ENCODE data around the gene ENTPD2.

ENTPD2 gene

DNA sequence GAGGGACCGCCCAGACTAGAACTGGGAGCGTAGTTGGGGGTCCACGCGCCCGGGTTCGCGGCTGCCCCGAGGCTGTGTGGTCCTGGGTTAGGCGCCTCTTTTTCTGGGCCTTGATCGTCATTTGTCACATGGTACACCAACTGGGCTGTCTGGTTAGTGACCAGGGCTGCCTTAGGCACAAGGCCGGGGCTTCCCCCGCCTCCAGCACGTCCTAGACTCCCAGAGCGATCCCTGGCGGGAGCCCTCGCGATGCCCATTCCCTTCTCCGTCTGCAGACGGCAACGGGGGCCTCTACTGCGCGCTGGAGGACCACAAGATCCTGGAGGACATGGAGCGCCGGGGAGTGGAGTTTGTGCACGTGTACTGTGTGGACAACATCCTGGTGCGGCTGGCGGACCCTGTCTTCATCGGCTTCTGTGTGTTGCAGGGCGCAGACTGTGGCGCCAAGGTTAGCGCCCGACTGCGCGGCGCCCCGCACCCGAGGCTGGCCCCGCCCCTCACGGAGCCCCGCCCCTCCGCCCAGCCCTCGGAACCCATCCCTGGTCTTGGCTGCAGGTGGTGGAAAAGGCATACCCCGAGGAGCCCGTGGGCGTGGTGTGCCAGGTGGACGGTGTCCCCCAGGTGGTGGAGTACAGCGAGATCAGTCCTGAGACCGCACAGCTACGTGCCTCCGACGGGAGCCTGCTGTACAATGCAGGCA lies 25.0 kb upstream of the ENTPD2 start:
- DNase-seq, result no peak

DNA sequence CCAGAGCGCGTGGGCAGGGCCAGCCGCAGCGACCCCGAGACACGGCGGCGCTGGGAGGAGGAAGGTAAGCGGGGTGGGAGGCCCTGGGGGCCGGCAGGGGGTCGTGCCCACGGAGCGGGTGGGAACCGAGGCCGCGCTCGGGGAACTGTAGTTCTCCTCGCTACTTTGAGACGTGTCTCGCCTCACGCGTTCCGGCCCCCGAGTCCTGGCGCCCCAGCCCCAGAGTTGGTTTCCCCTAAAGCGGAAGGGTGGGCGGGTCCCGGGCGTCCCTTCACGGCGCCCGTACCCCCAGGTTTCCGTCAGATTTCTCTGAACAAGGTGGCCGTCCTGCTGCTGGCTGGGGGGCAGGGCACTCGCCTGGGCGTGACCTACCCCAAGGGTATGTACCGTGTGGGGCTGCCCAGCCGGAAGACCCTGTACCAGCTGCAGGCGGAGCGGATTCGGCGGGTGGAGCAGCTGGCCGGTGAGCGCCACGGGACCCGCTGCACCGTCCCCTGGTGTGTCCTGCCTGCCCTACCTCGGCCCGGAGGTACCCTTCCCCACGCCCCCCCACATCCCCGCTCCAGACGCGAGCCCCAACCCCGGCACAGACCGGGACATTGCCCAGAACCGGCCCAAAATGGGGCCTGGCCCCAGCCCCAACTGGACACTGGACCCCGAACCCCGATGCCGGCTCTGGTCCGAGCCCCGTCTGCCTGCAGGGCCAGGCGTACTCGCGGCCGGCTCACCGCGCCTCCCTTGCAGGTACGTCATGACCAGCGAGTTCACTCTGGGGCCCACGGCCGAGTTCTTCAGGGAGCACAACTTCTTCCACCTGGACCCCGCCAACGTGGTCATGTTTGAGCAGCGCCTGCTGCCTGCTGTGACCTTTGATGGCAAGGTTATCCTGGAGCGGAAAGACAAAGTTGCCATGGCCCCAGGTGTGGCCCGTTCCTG lies 24.2 kb upstream of the ENTPD2 start:
- DNase-seq, result peak; percentile 31

DNA sequence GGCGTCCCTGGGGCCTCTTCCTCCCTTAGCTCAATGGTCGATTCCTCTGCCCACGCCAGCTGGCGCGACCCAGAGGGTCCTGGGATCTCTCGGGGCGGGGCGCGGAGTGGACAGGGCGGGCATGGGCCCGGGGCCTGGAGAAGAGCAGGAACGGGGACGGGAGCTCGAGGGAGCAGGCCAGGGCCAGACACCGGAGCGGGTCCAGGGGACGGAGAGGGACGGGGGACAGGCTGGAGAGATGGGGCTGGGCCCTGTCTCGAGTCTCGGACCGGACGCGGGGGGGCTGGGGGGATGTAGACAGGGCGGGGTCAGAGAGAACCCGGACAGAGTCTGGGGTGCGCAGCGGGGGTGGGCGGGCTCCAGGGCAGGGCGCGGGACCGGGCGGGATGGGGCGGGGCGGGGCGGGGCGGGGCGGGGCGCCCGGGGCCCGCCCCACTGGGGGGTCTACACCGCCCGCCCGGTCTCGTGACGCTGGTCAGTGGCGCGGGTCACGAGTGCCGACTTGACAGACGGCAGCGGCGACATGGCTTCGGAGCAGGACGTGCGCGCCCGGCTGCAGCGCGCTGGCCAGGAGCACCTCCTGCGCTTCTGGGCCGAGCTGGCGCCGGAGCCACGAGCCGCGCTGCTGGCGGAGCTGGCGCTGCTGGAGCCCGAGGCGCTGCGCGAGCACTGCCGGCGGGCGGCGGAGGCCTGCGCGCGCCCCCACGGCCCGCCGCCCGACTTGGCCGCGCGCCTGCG lies 23.3 kb upstream of the ENTPD2 start, which contains the start of gene UAP1L1:
Gene UAP1L1, plus strand, starts transcription at position 508 of the 738 bp plus-strand sequence. Its CDS starts 16 bp downstream, at position 524.
- peak; percentile 33 for DNase-seq

DNA sequence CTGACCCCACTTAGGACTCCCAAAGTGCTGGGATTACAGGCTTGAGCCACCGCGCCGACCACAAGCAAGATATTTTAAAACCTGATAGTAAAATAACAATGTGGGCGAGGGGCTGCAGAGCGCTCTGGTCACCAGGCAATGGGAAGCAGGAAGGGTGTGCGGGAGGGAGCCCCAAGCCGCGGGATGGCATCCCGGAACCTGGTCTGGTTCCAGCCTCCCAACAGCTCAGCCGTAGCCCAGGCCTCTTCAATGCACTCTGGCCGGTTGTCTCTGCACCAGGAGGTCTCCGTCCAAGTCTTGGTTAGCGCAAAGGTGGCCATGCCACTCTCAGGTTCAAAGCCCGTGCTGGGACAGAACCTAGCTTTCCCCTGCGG lies 22.8 kb upstream of the ENTPD2 start:
- no peak for DNase-seq

DNA sequence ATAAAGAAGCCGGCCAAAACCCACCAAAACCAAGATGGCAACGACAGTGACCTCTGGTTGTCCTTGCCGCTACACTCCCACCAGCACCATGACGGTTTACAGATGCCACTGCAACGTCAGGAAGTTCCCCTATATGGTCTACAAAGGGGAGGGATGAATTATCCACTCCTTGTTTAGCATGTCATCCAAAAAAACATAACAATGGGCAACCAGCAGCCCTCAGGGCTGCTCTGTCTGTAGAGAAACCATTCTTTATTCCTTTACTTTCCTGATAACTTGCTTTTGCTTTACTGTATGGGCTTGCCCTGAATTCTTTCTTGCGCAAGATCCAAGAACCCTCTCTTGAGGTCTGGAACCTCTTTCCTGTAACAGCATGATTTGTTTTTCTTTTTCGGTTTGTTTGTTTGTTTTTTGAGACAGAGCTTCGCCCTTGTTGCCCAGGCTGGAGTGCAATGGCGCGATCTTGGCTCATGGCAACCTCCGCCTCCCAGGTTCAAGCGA lies 21.5 kb upstream of the ENTPD2 start:
- no peak for DNase-seq

DNA sequence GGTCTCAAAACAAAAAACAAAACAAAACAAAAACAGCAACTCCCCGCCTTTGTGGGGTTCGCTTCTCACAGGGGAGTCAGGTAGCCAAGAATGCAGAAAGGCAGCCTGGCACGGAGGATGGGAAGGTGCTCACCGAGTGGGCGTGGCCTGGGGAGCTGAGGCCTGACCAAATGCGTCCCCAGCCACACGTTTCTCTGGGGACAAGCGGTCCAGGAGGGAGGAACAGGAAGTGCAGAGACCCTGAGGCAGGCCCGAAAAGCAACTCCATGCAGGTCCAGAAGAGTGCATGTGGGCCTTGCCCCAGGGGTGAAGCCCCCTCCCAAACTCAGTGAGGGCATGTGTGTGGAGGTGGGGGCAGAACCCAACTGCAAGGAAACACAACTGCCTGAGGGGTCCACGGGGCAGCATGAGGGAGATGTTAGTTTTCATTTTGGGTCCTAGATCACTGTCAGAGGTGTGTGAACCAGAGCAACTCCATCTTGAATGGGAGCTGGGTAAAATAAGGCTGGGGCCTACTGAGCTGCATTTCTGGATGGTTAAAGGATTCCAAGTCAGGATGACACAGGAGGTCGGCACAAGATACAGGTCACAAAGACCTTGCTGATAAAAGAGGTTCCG lies 20.9 kb upstream of the ENTPD2 start:
- no peak for DNase-seq

DNA sequence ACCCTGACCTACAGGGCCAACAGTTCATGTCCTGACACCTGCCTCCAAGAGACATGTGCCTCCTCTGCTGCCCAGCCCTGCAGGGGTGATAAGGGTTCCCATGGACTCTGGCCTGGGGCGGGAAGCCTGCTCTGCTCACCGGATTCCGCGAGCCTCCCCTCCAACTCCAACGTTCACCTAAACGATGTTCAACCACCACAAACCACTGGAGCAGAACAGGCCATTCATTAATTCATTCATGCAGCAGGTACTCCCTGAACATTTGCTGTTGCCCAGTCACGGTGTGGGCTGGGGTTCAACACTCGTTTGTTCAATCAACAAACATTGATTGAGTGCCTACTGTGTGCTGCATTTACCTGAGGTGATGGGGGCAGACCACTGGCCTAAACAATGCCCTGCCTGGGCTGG lies 20.1 kb upstream of the ENTPD2 start:
- DNase-seq, result no peak

DNA sequence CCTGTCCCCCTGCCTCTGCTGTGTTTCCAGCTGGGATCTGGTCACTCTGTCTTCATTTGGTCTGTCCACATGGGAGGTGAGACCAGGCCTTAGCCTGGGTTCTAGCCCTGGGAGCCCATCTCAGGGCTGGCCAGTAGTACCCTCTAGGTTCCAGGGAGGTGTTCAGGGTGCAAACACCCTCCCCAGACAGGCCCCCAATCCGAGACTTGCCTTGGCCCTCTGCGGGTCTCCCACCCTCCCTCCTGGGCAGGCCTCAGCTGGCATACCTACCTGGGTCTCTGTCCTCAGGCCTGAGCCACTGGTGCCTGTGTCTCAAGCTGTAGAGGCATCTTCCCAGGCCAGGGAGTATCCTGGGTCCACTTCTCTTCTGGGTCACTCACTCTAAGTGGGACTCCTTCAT lies 17.4 kb upstream of the ENTPD2 start:
- no peak for DNase-seq

DNA sequence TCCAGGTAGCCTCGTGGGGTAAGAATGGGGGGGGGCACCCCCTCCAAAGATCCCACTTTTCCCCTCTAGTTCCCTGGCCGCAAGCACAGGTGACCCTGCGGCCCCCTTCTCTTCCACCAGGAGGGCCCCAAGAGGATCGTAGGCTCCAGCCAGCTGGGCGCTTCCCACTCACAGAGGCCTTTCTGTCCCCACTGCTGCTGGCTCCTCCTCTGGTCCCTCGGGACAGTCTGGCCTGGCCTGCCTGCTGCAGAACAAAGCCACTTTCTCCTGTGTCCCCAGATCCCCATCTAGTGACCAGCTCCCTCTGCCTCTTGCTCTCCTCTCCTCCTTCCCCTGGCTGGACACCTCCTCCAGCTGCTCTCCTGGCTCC lies 17.0 kb upstream of the ENTPD2 start:
- DNase-seq, result no peak

DNA sequence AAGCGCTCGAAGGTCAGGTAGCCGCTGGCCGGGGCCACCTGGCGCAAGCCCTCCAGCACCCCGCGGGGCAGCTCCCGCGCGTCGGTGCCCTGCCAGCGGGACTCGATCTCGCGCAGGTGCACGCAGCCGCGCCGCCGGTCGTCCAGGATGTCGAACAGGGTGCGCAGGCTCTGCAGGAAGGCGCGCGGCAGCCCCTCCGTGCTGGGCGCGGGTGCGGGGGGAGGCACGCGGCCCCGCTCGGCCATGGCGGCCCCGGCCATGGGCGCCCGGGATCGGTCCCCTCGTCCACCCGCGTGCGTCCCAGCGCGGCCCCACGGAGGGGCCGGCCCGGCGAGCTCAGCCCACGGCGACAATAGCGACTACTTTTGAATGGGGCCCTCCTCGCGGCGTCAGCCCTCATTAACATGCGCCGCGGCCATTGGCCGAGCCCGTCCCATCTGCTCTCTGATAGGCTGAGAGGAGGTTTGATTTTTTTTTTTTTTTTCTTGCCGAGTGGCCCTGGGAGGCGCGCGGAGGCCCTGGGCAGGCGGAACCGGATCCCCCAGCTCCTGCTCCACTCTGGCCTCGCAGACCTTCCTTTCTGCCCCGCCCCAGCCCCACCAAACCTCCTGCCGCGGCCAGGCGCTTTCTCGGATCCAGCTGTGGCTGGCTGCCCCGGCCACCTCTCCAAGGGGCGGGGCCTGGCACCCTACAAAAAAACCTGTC lies 16.5 kb upstream of the ENTPD2 start, which contains the start of gene SAPCD2:
Gene SAPCD2, minus strand, starts transcription at position 357 of the 705 bp plus-strand sequence. Its CDS starts 97 bp downstream, at position 260.
- peak; percentile 81 for DNase-seq

DNA sequence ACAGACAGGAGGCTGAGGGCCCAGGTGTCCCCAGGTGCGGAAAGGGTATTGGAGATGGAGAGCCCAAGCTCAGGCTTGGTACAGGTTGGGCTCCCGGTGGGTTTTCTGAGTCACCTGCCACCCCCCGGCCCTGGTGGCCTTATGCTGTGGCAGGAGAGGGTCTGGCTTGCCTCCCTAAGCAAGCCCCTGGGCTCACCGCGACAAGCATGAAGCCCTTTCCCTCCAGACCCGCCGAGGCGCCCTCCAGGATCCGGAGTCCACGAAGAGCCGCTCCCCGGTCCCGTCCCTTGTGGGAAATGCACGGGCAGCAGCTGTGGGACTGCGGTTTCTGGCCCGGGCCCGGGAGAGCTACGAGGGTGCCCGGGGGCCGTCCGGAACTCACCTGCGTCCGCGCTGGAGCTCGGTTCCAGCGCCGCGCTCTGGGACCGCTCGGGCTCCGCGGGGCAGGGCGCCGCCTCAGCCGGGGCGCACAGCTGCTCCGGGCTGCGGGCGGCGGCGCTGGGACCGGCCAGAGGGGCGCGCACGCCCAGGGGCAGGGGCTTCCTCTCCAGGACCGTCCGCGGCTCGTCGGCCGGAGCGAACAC lies 15.7 kb upstream of the ENTPD2 start:
- DNase-seq, result no peak

DNA sequence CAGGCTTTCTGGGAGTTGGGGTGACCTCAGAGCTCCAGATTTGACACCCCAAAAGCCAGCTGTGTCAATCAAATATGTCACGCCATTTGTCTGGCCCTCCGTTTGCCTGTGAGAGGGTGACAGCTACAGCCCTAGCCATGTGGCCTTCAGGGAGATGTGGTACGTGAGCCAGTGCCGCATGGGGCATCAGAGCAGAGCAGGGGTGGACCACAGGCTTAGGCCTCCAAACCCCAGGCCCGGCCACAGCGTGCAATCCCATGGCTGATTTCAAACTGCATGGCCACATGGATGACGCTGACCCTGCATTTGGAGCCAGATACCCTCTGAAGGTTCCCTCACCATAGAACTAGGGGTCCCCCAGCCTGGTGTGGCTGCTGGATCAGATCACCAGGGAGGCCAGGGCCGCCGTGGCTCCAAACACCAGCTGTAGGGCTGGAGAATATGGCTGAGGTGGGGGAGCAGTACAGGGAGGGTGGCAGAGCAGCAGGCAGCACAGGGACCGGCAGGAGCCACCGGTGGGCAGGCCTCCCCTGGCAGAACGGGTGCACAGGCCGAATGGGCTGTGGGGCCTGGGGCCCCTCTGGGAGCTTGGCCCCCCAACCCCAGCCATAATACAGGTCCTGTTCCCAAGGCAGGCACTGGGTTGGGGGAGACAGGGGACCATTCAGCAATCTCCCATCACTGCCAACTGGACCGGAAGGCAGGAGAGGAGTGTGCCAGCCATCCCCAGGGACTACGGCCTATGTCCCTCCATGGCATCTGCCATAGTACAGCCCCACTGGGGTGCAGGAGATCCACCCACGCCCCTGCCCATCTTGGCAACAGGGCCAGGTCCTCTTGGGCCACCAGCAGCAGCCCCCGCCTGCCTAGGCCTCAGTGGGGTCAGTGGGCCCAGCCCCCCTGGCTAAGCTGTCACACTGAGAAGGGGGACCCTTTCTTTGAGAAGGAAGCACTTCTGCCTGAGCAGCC lies 15.0 kb upstream of the ENTPD2 start:
- DNase-seq, result no peak

DNA sequence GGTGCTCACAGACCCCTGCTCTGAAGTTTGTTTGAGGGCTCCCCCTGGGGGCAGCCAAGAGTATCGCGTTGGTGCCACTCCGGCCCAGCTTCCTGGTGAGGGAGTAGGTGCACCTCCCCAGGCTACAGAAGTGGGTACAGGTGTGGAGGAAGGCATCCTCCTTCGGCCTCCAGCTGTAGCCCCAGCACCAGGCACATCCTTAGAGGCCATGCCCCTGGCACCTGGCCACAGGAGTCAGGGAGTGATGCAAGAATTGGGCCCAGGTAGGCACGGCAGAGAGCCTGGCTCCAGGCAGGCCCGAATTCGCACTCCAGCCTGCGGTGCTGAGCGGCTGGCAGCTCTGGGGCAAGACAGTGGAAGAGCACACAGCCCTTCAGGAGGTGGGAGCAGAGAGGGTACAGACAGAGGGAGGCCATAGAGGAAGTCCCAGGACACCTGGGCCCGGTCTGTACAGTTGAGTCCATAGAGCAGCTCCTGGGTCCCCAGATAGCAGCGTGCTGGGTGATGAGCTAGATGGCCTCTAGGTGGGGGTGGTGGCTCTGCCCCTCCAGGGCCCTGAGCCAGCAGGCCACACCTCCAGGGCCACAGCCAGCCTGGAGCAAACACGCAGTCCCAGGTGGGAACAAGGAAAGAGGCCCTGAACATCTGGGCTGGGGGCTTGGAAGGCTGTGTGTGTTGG lies 14.1 kb upstream of the ENTPD2 start:
- peak; percentile 84 for DNase-seq

DNA sequence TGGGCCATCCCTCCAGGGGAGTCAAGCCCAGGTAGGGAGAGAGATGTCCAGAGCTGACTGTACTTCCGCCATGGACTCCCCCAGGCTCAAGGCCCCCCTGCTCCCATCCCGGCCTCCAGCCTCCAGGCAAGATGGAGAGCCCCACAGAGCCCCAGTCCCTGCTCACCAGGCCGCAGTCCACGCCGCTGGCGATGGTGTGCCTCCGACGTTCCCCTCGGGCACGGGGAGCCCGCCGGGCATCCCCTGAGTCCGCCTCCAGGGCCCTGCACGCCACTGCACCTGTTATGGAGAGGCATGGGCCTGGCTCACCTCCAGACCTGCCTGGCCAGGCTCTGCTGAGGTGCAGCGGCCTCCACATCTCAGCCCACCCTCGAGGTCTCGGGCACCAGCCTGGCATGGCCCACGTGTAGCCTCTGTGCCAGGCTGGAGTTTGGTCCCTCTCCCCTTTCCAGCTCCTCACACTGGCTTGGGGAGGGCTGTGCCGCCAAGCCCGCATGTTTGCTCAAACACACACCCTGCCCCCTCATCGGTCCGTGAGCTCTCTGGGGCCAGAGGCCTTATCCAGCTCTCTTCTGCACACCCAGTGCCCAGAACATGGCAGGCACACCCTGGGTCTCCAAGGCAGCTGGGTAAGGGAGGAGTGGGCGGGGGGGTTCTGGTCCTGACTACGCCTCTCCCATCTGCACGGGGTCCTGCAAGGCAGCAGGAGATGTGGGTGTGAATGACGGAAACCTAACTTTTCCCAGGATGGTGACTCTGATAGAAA lies 12.4 kb upstream of the ENTPD2 start:
- no peak for DNase-seq

DNA sequence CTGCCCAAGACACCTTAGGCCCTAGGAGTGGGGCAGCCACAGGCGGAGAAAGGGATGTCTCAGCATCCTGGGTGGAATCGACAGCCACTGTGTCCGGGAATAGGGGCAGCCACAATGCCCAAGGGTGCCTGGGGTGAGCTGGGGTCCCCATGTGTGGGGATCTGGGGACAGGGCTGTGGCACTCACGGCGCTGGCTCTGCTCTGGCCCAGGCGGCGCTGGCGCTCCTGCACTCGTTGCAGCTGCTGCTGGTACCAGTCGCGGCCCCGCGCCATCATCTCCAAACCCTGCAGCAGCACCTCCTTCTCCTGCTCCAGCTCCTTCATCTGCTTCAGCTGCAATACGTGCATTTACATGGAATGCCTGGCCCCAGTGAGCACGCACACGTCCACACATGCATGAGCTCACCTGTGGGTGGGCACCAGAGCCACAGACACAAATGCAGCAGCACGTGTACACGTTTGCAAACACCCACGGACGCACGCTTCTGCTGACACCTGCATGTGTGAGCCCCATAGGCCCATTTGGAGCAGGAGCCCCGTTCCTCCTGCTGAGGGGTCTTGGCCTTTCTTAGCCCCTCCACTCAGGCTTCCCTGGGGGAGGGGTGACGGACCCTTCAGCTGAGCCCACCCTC lies 11.6 kb upstream of the ENTPD2 start:
- DNase-seq, result no peak

DNA sequence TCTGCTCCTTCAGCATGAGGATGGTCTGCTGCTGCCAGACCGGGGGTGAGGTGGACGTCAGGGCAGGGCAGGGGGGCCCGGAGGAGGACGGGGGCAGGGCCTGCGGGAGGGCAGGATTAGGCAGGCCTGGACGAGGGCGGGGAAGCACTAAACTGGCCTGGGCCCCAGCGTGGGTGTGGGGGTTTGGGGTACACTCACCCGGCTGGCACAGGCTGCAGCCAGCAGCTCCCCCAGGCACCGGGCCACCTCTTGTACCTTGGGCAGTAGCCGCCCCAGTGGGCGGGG lies 11.0 kb upstream of the ENTPD2 start:
- no peak for DNase-seq

DNA sequence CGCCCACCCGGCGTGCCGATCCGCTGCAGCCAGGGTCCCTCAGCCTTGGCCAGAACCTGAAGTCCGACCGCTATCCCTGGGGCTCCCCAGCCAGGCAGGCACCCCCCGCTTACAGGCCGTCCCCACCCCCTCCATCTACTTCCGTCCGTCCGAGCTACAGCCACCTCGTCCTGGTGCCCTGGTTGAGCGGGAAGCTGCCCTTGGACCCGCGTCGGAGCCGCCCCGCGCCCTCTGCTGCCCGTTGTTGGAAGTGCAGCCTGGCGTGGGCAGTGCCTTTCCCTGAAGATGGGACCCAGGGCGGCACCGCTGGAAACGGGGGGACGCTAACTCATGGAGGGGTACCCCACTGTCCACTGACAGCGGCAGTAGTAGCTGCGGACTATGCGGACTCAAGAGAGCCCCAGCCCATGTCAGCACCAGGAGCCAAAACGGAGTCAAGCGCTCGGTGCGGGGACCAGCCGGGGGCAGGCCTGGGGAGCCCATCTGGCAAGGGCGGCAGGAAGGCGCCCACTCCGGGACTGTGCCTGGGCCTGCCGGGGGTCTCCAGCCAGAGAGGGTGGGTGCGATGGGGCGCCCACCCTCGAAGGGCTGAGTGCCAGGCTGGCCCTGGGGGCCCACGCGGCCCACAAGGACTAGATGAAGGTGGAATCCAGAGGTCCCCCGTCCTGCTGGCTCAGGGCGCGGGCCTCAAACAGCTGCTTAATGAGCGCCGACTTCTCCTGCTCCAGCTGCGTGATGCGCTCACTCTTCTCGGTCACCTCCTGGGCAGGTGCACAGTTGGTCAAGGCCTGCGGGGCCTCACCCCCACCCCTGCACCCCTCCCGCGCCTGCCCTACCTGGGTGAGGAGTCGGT lies 10.4 kb upstream of the ENTPD2 start:
- DNase-seq, result peak; percentile 70

All from stimulated activated CD4-positive, alpha-beta T cell treated with anti-CD3 and anti-CD28 coated beads, Interleukin-4, amount 100 ng/mL, for 1 hour (primary cell).